Measurements from ENCODE around the gene VSIR.

The VSIR gene

GRCh38 chr10:71778071-71778825 lies 4.9 kb upstream of the VSIR start:
- no peak for DNase-seq
- Histone ChIP-seq H3K79me1 (replicated peaks; ENCODE audit: low read length, poor library complexity, severe bottlenecking) (no peaks in the 10 kb centered on the region), H3K9me3 (ENCODE audit: control insufficient read depth, low read length) (no peaks in the 10 kb centered on the region), H2AK5ac (ENCODE audit: low read length, severe bottlenecking) (no peak overlapping the region), H3K4me2 (ENCODE audit: low read length, poor library complexity, severe bottlenecking) (no peak overlapping the region), H3K18ac (ENCODE audit: low read depth in 1 of 2, low read length in 2 of 2) (no peak overlapping the region), H2BK12ac (ENCODE audit: low read length in 2 of 2) (no peak overlapping the region), H2AFZ (ENCODE audit: low read depth, low read length) (no peak overlapping the region), H2BK5ac (ENCODE audit: low read depth, low read length, poor library complexity, severe bottlenecking) (no peak overlapping the region), H2BK120ac (ENCODE audit: low read depth, low read length) (no peak overlapping the region), H3K9ac (ENCODE audit: low read length) (no peak overlapping the region), H4K8ac (ENCODE audit: low read length) (no peak overlapping the region), H3K27me3 (ENCODE audit: control insufficient read depth in 1 of 2, insufficient read depth in 1 of 2, low read length in 2 of 2) (peaks cover 19 to 60% of the 10 kb centered on the region in 2 experiments), H3K4me3 (ENCODE audit: insufficient read depth in 1 of 2, low read depth in 1 of 2, low read length in 2 of 2) (no peak overlapping the region), H3K14ac (ENCODE audit: low read length in 2 of 2) (no peak overlapping the region), H3K4ac (ENCODE audit: low read depth in 1 of 2, low read length in 2 of 2) (no peak overlapping the region), H3K36me3 (ENCODE audit: control insufficient read depth in 1 of 2, insufficient read depth in 2 of 2, low read depth in 1 of 2, low read length in 2 of 2) (no peaks in the 10 kb centered on the region), H3K27ac (ENCODE audit: low read length, poor library complexity, severe bottlenecking) (no peak overlapping the region), H2BK15ac (ENCODE audit: low read depth, poor library complexity, severe bottlenecking) (no peak overlapping the region), H3K23ac (ENCODE audit: low read length in 2 of 2) (no peak overlapping the region), H4K91ac (ENCODE audit: low read length) (no peak overlapping the region), H3K4me1 (ENCODE audit: control insufficient read depth, insufficient read depth, low read depth, low read length) (peaks cover 9% of the 10 kb centered on the region)
- 93% methylated on average over 7 of the region's 11 CpGs for WGBS

- Histone ChIP-seq H4K8ac (ENCODE audit: low read length) (no peak overlapping the region), H3K4me1 (ENCODE audit: control insufficient read depth, insufficient read depth, low read depth, low read length) (peaks cover 16% of the 10 kb centered on the region), H3K27me3 (ENCODE audit: control insufficient read depth in 1 of 2, insufficient read depth in 1 of 2, low read length in 2 of 2) (peaks cover 12 to 59% of the 10 kb centered on the region in 2 experiments), H2BK5ac (ENCODE audit: low read depth, low read length, poor library complexity, severe bottlenecking) (no peak overlapping the region), H3K36me3 (ENCODE audit: control insufficient read depth in 1 of 2, insufficient read depth in 2 of 2, low read depth in 1 of 2, low read length in 2 of 2) (no peaks in the 10 kb centered on the region), H3K4ac (ENCODE audit: low read depth in 1 of 2, low read length in 2 of 2) (no peak overlapping the region), H2BK12ac (ENCODE audit: low read length in 2 of 2) (no peak overlapping the region), H4K91ac (ENCODE audit: low read length) (no peak overlapping the region), H3K4me3 (ENCODE audit: insufficient read depth in 1 of 2, low read depth in 1 of 2, low read length in 2 of 2) (no peak overlapping the region), H3K27ac (ENCODE audit: low read length, poor library complexity, severe bottlenecking) (no peak overlapping the region), H3K14ac (ENCODE audit: low read length in 2 of 2) (no peak overlapping the region), H2AK5ac (ENCODE audit: low read length, severe bottlenecking) (no peak overlapping the region), H3K4me2 (ENCODE audit: low read length, poor library complexity, severe bottlenecking) (no peak overlapping the region), H3K18ac (ENCODE audit: low read depth in 1 of 2, low read length in 2 of 2) (no peak overlapping the region), H3K79me1 (replicated peaks; ENCODE audit: low read length, poor library complexity, severe bottlenecking) (no peaks in the 10 kb centered on the region), H3K9ac (ENCODE audit: low read length) (no peak overlapping the region), H2AFZ (ENCODE audit: low read depth, low read length) (no peak overlapping the region), H2BK15ac (ENCODE audit: low read depth, poor library complexity, severe bottlenecking) (no peak overlapping the region), H3K23ac (ENCODE audit: low read length in 2 of 2) (no peak overlapping the region), H3K9me3 (ENCODE audit: control insufficient read depth, low read length) (no peaks in the 10 kb centered on the region), H2BK120ac (ENCODE audit: low read depth, low read length) (no peak overlapping the region)
- DNase-seq, result no peak
- WGBS, result 91% methylated on average over 17 of the region's 17 CpGs
Observed at GRCh38 chr10:71777213-71777985, 4.1 kb upstream of the VSIR start.

- H3K27me3 ChIP-seq (ENCODE audit: control insufficient read depth in 1 of 2, insufficient read depth in 1 of 2, low read length in 2 of 2), result peaks cover 7 to 50% of the 10 kb centered on the region in 2 experiments
- H2AFZ ChIP-seq (ENCODE audit: low read depth, low read length), result no peak overlapping the region
- no peak overlapping the region for H3K27ac ChIP-seq (ENCODE audit: low read length, poor library complexity, severe bottlenecking)
- H3K14ac ChIP-seq (ENCODE audit: low read length in 2 of 2), result no peak overlapping the region
- H3K79me1 ChIP-seq (replicated peaks; ENCODE audit: low read length, poor library complexity, severe bottlenecking), result no peaks in the 10 kb centered on the region
- no peak overlapping the region for H4K8ac ChIP-seq (ENCODE audit: low read length)
- no peak overlapping the region for H3K4me3 ChIP-seq (ENCODE audit: insufficient read depth in 1 of 2, low read depth in 1 of 2, low read length in 2 of 2)
- H3K4me2 ChIP-seq (ENCODE audit: low read length, poor library complexity, severe bottlenecking), result no peak overlapping the region
- H3K4ac ChIP-seq (ENCODE audit: low read depth in 1 of 2, low read length in 2 of 2), result no peak overlapping the region
- no peak overlapping the region for H4K91ac ChIP-seq (ENCODE audit: low read length)
- no peak overlapping the region for H3K9ac ChIP-seq (ENCODE audit: low read length)
- no peaks in the 10 kb centered on the region for H3K36me3 ChIP-seq (ENCODE audit: control insufficient read depth in 1 of 2, insufficient read depth in 2 of 2, low read depth in 1 of 2, low read length in 2 of 2)
- H2BK120ac ChIP-seq (ENCODE audit: low read depth, low read length), result no peak overlapping the region
- H3K18ac ChIP-seq (ENCODE audit: low read depth in 1 of 2, low read length in 2 of 2), result no peak overlapping the region
- WGBS, result no CpG with 5 or more reads among the region's 2 CpGs
- H3K9me3 ChIP-seq (ENCODE audit: control insufficient read depth, low read length), result no peaks in the 10 kb centered on the region
- no peak overlapping the region for H3K23ac ChIP-seq (ENCODE audit: low read length in 2 of 2)
- DNase-seq, result no peak
- H3K4me1 ChIP-seq (ENCODE audit: control insufficient read depth, insufficient read depth, low read depth, low read length), result peaks cover 19% of the 10 kb centered on the region
- H2BK15ac ChIP-seq (ENCODE audit: low read depth, poor library complexity, severe bottlenecking), result no peak overlapping the region
- H2BK12ac ChIP-seq (ENCODE audit: low read length in 2 of 2), result no peak overlapping the region
- H2BK5ac ChIP-seq (ENCODE audit: low read depth, low read length, poor library complexity, severe bottlenecking), result no peak overlapping the region
- H2AK5ac ChIP-seq (ENCODE audit: low read length, severe bottlenecking), result no peak overlapping the region
Observed at GRCh38 chr10:71776481-71776925, 3.2 kb upstream of the VSIR start.

- no peak for DNase-seq
- no peak overlapping the region for H2BK12ac ChIP-seq (ENCODE audit: low read length in 2 of 2)
- no peak overlapping the region for H2AK5ac ChIP-seq (ENCODE audit: low read length, severe bottlenecking)
- H3K4me3 ChIP-seq (ENCODE audit: insufficient read depth in 1 of 2, low read depth in 1 of 2, low read length in 2 of 2), result no peak overlapping the region
- no peak overlapping the region for H3K9ac ChIP-seq (ENCODE audit: low read length)
- H3K18ac ChIP-seq (ENCODE audit: low read depth in 1 of 2, low read length in 2 of 2), result no peak overlapping the region
- H3K79me1 ChIP-seq (replicated peaks; ENCODE audit: low read length, poor library complexity, severe bottlenecking), result no peaks in the 10 kb centered on the region
- H3K23ac ChIP-seq (ENCODE audit: low read length in 2 of 2), result no peak overlapping the region
- H3K36me3 ChIP-seq (ENCODE audit: control insufficient read depth in 1 of 2, insufficient read depth in 2 of 2, low read depth in 1 of 2, low read length in 2 of 2), result no peaks in the 10 kb centered on the region
- no peak overlapping the region for H3K14ac ChIP-seq (ENCODE audit: low read length in 2 of 2)
- WGBS, result 94% methylated on average over 3 of the region's 3 CpGs
- peaks cover 19% of the 10 kb centered on the region for H3K4me1 ChIP-seq (ENCODE audit: control insufficient read depth, insufficient read depth, low read depth, low read length)
- peak overlapping the region; percentile 64 for H2BK15ac ChIP-seq (ENCODE audit: low read depth, poor library complexity, severe bottlenecking)
- no peak overlapping the region for H4K8ac ChIP-seq (ENCODE audit: low read length)
- H4K91ac ChIP-seq (ENCODE audit: low read length), result no peak overlapping the region
- H3K27me3 ChIP-seq (ENCODE audit: control insufficient read depth in 1 of 2, insufficient read depth in 1 of 2, low read length in 2 of 2), result peaks cover 0 to 36% of the 10 kb centered on the region in 2 experiments
- H2AFZ ChIP-seq (ENCODE audit: low read depth, low read length), result no peak overlapping the region
- no peak overlapping the region for H2BK5ac ChIP-seq (ENCODE audit: low read depth, low read length, poor library complexity, severe bottlenecking)
- no peak overlapping the region for H2BK120ac ChIP-seq (ENCODE audit: low read depth, low read length)
- no peaks in the 10 kb centered on the region for H3K9me3 ChIP-seq (ENCODE audit: control insufficient read depth, low read length)
- H3K4me2 ChIP-seq (ENCODE audit: low read length, poor library complexity, severe bottlenecking), result no peak overlapping the region
- H3K27ac ChIP-seq (ENCODE audit: low read length, poor library complexity, severe bottlenecking), result no peak overlapping the region
- no peak overlapping the region for H3K4ac ChIP-seq (ENCODE audit: low read depth in 1 of 2, low read length in 2 of 2)
Observed at GRCh38 chr10:71774916-71775702, 1.8 kb upstream of the VSIR start.

Measured in mesenchymal stem cell (in vitro differentiated cells and primary cell).